Measurements from ENCODE around the gene TNFRSF13B. TPM values are rescaled to one million over a fixed set of nuclear protein-coding genes. Genes with fewer than 3 reads are reported as not detected.
A peak's percentile ranks its signal among the peaks of the same experiment; 100 is the strongest.

The TNFRSF13B gene
- total and polyA plus RNA-seq, 10 of the 15 experiments (the other 5 are each of a cell fraction or from before 2014, with no cell fraction given) = 15.5 to 231 (median 119) TPM

- in situ Hi-C loops (cut with MboI) (no loop called here), intact Hi-C loops (cut with micrococcal nuclease; ENCODE audit: unreplicated experiment) (no loop called here)
- DNase-seq (ENCODE audit: low read depth, low spot score) = no peak
- Histone ChIP-seq H3K4me2 (ENCODE audit: control insufficient read depth, insufficient read depth) (no peak overlapping the region), H2AFZ (ENCODE audit: control insufficient read depth, low read depth, low read length) (peak overlapping the region; percentile 12; the same call in 1 of the 2 replicates), H3K9me3 (replicated peaks; ENCODE audit: control insufficient read depth, insufficient read depth, low read length) (no peaks in the 10 kb centered on the region), H4K20me1 (ENCODE audit: control insufficient read depth, insufficient read depth) (no peaks in the 10 kb centered on the region), H3K9ac (ENCODE audit: control insufficient read depth, insufficient read depth, low read length) (no peak overlapping the region), H3K4me3 (no peak overlapping the region), H3K79me2 (ENCODE audit: control insufficient read depth, insufficient read depth, low read length) (no peaks in the 10 kb centered on the region), H3K36me3 (ENCODE audit: control insufficient read depth in 2 of 2, insufficient read depth in 2 of 2, low read length in 1 of 2) (no peaks in the 10 kb centered on the region), H3K4me1 (ENCODE audit: control insufficient read depth, insufficient read depth, low read length) (peaks cover 10% of the 10 kb centered on the region), H3K27ac (ENCODE audit: control insufficient read depth, insufficient read depth) (no peak overlapping the region), H3K27me3 (replicated peaks in 1 of 2; ENCODE audit: control insufficient read depth in 2 of 2, insufficient read depth in 2 of 2, low read length in 1 of 2) (no peaks in the 10 kb centered on the region; a peak in 1 of 4 replicates)
- no peak for ATAC-seq
- TF ChIP-seq BACH1 (IDR thresholded peaks at IDR 0.05; ENCODE audit: borderline replicate concordance) = no peak
- TF ChIP-seq IKZF1 (conservative IDR thresholded peaks at IDR 0.05) = no peak
- no peak for TF ChIP-seq KLF5 (IDR thresholded peaks at IDR 0.05; ENCODE audit: partially characterized antibody)
- no peak for TF ChIP-seq SP1 (IDR thresholded peaks at IDR 0.05; ENCODE audit: low read depth, low read length)
- TF ChIP-seq FOS (IDR thresholded peaks at IDR 0.05; ENCODE audit: borderline replicate concordance, extremely low read depth, insufficient read length) = no peak
- no peak for TF ChIP-seq POLR2AphosphoS2 (IDR thresholded peaks at IDR 0.05; ENCODE audit: low read depth, low read length)
- TF ChIP-seq PAX8 (IDR thresholded peaks at IDR 0.05) = no peak
- TF ChIP-seq IRF4 (IDR thresholded peaks at IDR 0.05; ENCODE audit: low read depth, low read length) = no peak
- TF ChIP-seq CTCF (IDR thresholded peaks at IDR 0.05 in 2 of 3, conservative IDR thresholded peaks at IDR 0.05 in 1 of 3; ENCODE audit: control insufficient read depth in 2 of 3, extremely low read depth in 1 of 3, insufficient read depth in 1 of 3, low read depth in 3 of 3, low read length in 3 of 3) = no peak
- TF ChIP-seq LARP7 (IDR thresholded peaks at IDR 0.05) = no peak
- no peak for TF ChIP-seq ATF7 (IDR thresholded peaks at IDR 0.05; ENCODE audit: low read depth)
- no peak for TF ChIP-seq HCFC1 (IDR thresholded peaks at IDR 0.05; ENCODE audit: low read length)
- 37% methylated on average over 11 of the region's 11 CpGs for WGBS (ENCODE audit: insufficient coverage, insufficient replicate concordance, low lambda C conversion rate, missing lambda C conversion rate)
- BruUV-seq (replicated peaks) = no TSS peak
- ChIA-PET CTCF (interaction anchor here (2.0 kb wide), 1 partner anchor 35 kb away, joined by 6 read pairs; no protein-coding TSS in a partner anchor), SMC1A (ENCODE audit: uncharacterized antibody, unreplicated experiment) (no interaction called here), POLR2A (no interaction called here), RAD21 (ENCODE audit: unreplicated experiment) (no interaction called here)
- FAIRE-seq = no peak
Measured at GRCh38 chr17:17018021-17018441, 46.1 kb upstream of the TNFRSF13B start.
